ENCODE results near the gene HNRNPUL2. TPM values are rescaled to one million over a fixed set of nuclear protein-coding genes. Genes with fewer than 3 reads are reported as not detected.

Gene HNRNPUL2
- total and polyA plus RNA-seq, 9 of the 15 experiments (the other 6 are each of a cell fraction or from before 2014, with no cell fraction given): 0.89 to 44.3 (median 15.2) TPM

- TF ChIP-seq ESRRA (IDR thresholded peaks at IDR 0.05; ENCODE audit: borderline replicate concordance, low read depth) (no peak), HMGXB4 (CRISPR knock-in tag; IDR thresholded peaks at IDR 0.05) (peak; percentile 13; the same call in 1 of the 2 replicates), BCL6 (CRISPR knock-in tag; IDR thresholded peaks at IDR 0.05) (no peak), E2F8 (IDR thresholded peaks at IDR 0.05; ENCODE audit: low read depth, partially characterized antibody) (no peak), RBM17 (IDR thresholded peaks at IDR 0.05; ENCODE audit: borderline replicate concordance, low read depth, low read length) (no peak), ATF2 (CRISPR knock-in tag; IDR thresholded peaks at IDR 0.05) (no peak), KLF1 (tag; IDR thresholded peaks at IDR 0.05) (no peak), ZBTB40 (IDR thresholded peaks at IDR 0.05) (no peak), ZBTB40 (CRISPR knock-in tag; IDR thresholded peaks at IDR 0.05) (no peak), HDAC1 (IDR thresholded peaks at IDR 0.05) (peak in 1 of 2 experiments; percentile 2; a peak in 1 of 4 replicates), TAL1 (IDR thresholded peaks at IDR 0.05) (no peak), NUFIP1 (IDR thresholded peaks at IDR 0.05; ENCODE audit: partially characterized antibody) (no peak)
These were observed 61.5 kb downstream of the HNRNPUL2 start (continued) for GRCh38 chr11:62665599-62666258.
